GM19035 (cell line): ENCODE data around the gene FXYD1.
"Not testable (repeated sequence)": the region's sequence is repeated elsewhere in the genome, so short reads cannot be mapped to it uniquely, and the experiment has no call there.

Experiments
- ATAC-seq: cut with Tn5 transposase; IDR thresholded peaks from one replicate; pipeline ENCODE4 v1.9.1; 2021; ENCODE audit not compliant: unreplicated experiment

The FXYD1 gene

DNA sequence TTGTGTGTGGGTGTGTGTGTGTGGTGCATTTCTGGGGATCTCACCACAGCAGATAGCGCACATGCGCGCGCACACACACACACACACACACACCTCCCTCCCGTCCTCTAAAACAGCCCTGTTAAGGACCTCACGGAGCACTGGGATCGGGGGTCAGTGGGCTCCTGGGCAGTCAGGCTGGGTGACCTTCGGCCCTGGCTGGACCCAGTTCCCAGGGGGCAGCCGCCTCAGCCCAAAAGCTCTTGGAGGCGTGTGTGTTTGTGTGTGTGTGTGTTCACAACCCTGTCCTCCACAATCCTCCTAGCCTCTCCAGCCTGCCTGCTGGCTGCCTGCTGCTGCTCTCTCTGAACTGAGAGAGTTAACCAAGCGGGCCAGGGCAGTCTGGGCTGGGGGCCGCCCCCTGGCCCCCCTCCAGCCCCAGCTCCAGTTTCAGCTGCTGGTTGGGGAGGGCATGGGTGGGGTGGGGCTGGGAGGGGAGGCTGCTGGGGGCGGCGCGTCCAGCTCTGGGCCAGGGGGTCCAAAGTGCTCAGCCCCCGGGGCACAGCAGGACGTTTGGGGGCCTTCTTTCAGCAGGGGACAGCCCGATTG lies at the start of gene FXYD1:
Gene FXYD1, plus strand, starts transcription at position 520 of the 588 bp plus-strand sequence. CDS start 1,256 bp downstream, outside the sequence.
- ATAC-seq, result no peak

DNA sequence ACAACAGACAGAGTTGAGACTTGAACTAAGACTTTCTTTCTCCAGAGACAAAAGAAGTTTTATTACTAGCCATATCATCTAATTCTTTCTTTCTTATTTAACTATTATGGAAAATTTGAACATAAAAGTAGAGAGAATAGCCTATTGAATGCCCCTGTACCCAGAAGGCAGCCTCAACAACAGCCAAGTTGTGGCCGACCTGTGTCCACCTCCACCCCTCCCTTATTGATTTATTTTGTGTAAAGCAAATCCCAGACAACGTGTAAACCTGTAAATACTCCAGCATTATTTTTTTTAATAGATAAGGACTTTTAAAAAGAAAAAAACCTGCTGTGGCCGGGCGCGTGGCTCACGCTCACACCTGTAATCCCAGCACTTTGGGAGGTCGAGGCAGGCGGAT lies 49.1 kb upstream of the FXYD1 start:
- no peak for ATAC-seq

DNA sequence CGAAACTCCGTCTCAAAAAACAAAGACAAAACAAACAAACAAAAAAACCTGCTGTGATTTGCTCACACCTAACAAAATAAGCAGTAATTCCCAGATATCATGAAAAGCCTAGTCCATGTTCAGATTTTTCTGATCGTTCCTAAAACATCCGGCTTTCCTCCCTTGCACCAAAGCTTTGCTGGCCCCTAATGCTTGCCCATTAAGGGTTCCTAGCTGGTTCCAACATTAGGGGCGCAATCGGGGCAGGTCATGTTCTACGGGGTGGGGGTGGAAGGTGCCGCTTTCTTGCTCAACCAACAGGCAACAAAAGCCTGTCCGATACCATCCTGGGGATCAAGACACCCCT lies 48.5 kb upstream of the FXYD1 start:
- no peak for ATAC-seq

DNA sequence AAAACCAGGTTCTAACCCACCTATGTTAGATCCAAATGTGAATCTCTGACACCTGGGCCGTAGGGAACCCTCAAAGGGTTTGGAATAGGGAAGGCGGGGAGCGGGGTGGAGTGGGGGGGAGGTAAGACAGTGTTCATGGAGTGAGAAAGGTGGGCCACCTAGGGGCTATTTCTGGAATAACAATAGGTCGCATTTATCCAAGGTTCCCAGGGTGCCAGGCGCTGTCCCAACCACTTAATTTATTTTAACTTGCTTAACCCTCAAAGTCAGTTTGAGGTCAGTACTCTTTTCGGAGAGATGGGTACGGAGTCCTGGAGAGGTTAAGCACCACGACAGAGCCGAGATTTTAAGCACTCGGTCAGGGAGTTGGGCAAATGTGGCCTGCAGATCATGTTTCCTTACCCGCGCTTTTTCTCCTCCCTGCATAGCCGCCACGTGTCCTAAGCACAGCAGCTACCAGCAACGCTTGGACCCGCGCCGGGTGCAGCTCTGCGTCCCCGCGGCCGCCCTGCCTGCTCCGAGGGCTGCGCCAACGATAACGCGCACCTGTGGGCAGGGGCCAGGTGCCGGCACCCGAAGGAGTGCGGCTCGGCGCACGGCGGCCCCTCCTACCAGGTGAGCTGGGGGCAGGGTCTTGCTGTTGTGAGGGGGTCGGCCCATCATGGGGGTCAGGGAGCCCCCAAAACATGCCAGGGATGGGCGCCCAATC lies 48.0 kb upstream of the FXYD1 start:
- ATAC-seq, result no peak

DNA sequence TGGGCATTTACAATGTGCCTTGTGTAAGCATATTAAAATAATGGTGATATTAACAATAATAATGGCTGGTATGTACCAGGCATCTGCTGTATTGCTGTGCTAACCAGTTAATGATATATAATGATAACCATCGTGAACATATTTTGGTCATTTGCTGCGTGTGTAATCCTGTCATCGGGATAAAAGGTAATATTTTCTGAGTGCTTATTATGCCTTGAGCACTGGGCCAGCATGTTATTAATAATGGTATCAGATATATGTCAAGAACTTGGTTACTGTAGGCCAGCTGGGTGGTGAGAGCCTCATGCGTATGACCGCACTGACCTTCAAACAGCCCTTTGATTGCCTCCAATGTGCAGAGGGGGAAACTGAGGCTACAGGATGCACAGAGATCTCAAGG lies 45.2 kb upstream of the FXYD1 start:
- no peak for ATAC-seq

DNA sequence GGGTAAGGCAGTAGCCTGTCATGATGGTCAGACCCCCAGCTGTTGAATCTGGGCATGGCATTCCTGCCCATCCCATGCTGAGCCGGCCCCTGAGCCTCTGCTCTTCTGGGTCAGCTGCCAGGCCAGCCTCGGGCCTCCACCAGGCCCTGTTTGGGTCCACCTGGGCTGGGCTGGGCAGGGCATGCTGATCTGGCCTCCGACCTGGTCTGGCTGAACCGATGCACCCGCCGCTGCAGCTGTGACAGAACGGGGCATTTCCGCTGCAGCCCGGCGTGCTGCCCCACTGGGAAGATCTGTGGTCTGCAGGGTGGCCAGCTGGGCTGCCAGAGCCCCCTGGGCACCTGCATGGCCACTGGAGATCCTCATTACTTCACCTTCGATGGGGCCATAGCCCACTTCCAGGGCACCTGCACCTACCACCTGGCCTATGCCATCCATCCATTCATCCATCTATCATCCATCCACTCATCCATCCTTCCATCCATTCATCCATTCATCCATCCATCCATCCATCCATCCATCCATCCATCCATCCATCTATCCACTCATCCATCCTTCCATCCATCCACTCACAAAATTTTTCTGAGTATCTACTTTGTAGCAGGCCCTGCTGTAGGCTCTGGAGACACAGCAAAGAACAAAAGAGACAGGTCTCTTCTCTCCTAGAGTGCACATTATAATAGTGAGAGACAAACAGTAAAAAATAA lies 44.5 kb upstream of the FXYD1 start:
- ATAC-seq, result no peak

DNA sequence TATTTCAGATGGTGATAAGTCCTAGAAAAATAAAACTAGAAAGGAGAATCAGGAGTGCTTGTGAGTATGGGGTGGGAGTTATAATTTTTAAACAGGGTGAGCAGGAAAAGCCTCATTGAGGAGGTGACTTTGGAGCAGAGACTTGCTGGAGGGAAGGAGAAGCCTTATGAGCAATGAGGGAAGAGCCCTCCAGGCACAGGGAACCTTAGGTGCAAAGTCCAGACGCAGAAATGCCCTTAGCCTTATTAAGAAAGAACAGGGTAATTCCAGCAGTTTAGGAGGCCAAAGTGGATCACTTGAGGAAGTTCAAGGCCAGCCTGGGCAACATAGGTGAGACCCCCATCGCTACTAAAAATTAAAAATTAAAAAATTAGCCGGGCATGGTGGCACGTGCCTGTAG lies 44.0 kb upstream of the FXYD1 start:
- no peak for ATAC-seq

DNA sequence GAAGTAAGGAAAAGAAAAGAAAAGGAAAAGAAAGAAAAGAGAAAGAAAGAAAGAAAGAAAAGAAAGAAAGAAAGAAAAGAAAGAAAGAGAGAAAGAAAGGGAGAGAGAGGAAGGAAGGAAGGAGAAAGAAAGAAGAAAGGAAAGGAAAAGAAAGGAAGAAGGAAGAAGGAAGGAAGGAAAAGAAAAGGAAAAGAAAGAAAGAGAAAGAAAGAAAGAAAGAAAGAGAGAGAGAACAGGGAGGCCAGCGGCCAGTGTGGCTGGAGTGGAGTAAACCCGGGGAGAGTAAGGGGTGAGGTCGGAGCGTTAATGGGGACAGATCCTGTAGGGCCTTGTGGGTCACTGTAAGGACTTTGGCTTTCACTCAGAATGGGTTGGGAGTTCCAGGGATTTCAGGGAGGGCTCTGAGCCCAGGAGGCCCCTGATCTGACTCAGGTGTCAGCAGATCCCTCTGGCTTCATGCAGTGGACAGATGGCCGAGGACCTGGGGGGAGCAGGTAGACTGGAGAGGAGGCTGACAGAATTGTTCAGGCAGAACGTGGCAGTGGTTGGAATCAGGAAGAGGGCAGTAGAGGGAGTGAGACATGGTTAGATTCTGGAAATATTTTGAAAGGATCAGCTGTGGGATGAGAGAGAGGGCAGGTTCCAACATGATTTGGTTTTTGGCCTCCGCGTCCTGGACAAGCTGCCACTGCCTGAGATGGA lies 42.8 kb upstream of the FXYD1 start:
- no peak for ATAC-seq

DNA sequence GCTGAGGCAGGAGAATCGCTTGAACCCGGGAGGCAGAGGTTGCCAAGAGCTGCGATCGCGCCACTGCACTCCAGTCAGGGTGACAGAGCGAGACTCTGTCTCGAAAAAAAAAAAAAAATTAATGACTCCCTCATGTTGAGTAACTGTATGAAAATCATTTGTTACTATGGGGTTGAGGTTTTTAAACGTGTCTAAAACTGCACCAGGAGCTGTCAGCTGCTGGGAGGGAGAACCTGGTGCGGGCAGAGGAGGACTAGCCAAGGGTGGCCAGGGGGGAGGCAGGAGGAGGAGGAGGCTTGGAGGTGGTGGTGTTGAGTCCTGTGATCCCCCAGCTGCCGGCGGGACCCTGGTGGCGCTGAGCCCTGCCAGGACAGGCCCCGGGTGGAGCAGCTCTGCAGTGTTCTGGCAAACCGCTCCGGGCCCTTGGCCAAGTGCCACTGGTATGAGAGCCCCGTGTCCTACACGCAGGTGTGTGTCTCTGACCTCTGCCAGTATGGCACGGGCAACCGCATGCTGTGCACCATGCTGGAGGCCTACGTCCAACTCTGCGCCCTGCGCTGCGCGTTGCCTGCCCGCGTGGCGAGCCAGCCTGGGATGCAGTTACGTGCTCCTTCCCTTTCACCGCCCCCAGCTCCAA lies 40.1 kb upstream of the FXYD1 start:
- no peak for ATAC-seq

DNA sequence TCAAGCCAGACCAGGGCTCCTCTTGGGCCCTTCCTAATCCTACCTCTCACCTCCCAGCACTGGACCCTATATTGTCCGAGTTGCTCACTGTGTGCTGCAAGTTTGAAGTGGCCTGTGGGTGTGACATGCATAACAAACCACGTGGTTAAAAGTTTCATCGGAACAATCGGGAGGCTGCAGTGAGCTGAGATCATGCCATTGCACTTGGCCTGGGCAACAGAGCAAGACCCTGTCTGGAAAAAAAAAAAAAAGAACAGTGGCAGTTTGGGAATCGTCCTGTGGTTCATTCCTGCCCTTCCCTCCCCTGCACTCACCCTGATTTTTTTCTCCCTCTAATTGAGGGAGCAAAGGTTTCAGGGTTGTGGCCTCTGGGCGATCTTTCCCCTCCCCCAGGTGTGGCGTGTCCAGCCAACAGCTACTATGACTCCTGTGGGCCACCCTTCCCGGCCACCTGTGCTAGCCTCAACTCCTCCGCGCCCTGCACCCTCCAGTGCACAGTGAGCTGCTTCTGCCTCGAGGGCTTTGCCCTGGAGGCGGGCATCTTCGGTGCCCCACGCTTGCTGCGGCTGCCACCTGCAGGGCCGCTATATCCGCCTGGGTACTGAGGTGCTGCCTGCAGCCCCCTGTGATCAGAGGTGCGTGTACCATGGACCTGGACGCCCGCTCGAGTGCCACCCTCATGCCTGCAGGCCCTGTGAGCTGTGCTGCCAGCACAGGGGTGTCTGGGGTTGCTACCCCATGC lies 39.3 kb upstream of the FXYD1 start:
- no peak for ATAC-seq

DNA sequence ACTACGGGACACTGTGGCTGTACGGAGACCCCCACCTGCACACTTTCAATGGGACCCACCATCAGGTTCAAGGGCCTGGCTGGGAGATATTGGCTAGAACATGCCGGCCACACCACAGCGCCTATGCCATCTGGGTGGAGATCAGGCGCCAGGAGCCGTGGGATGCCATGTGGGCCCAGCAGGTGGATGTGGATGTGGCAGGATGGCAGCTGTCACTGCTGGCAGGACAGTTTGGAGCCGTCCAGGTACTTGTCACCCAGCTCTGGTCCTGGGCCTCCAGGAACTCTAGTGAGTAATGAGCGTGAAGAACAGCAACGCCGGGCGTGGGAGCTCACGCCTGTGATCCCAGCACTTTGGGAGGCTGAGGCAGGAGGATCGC lies 38.7 kb upstream of the FXYD1 start:
- no peak for ATAC-seq

DNA sequence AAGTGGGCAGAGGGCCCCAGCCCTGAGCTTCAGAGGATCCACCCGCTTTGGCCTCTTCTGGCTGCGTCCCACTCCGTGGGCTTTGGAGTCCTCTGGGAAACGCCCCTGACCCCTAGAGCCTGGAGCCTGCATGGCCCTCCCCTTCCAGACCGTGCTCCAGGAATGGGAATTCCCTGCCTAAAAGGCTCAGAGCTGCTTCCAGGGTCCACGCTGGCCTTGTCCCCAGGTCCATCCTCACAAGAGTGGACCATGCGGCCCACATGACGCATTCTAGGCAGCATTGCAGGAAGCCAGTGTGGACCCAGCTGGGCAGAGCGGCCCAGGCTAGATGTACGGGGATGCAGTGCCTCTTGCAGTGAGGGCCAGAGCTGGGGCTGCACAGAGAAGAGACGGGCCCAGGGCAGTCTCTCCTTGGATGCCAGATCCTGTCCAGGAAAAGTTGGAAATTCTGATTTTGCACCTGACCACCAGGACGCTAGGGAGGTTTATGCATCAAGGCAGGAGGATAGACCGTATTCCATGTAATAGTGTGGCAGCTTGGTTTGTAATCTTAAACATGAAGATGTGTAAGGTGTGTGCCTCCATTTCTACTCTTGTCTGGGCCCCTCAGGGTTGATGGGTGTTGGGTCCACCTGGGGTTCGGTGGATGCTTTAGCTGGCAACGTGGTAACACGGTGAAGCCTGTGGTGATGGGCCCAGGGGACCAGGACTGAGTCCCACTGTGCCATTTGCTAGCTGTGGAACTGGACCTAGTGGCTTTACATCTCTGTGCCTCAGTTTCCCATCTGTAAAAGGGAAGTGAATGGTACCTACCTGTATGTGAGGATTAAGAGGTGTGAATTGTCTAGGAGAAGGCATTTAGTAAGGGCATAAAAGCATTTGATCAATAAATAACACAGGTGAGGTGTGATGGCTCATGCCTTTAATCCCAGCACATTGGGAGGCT lies 37.8 kb upstream of the FXYD1 start:
- ATAC-seq, result no peak

DNA sequence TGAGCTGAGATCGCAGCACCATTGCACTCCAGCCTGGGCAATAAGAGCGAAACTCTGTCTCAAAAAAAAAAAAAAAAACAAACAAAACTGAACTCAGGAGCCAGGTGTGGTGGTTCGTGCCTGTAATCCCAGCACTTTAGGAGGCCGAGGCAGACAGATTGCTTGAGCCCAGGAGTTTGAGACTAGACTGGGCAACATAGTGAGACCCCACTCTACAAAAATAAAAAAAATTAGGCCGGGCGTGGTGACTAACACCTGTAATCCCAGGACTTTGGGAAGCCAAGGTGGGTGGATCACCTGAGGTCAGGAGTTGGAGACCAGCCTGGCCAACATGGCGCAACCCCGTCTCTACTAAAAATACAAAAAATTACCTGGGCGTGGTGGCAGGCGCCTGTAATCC lies 36.7 kb upstream of the FXYD1 start:
- not testable (repeated sequence) for ATAC-seq

DNA sequence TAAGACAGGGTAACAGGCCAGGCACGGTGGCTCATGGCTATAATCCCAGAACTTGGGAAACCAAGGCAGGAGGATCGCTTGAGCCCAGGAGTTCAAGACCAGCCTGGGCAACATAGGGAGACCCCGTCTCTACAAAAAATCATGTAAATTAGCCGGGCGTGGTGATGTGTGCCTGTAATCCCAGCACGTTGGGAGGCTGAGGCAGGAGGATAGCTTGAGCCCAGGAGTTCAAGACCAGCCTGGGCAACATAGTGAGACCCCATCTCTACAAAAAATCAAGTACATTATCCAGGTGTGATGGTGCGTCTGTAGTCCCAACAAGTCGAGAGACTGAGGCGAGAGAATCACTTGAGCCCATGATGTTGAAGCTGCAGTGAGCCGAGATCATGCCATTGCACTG lies 35.0 kb upstream of the FXYD1 start:
- ATAC-seq, result not testable (repeated sequence)

DNA sequence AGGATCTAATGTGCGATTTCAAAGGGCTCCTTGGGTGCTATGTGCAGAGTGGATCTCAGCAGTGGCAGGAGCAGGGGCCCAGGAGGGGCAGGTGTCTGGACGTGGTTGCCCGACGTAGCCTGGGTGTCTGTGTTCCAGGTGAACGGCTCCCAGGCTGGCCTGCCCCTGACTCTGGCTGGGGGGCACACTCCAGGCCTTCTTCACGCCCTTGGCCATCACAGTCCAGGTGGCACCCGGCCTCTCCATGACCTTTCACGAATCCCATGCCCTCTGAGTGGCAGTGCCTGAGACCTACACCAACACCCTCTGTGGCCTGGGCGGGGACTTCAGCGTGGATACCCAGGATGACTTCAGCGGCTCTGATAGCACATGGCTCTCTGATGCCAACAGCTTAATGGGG lies 34.3 kb upstream of the FXYD1 start:
- no peak for ATAC-seq

DNA sequence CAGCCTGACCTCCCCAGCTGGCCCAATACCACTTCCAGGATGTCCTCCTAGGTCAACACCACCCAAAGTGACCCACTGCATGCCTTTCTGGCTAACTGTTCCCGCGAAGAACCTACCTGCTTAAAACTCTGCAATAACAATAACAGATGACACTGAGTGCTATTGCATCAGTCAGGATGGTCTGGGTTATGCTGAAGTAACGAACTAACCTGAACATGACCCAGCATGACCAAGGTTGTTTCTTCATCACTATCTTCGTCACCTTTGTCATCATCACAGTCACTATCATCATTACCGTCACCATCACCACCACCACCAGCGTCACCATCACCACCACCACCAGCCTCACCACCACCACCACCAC lies 33.6 kb upstream of the FXYD1 start:
- ATAC-seq, result no peak

DNA sequence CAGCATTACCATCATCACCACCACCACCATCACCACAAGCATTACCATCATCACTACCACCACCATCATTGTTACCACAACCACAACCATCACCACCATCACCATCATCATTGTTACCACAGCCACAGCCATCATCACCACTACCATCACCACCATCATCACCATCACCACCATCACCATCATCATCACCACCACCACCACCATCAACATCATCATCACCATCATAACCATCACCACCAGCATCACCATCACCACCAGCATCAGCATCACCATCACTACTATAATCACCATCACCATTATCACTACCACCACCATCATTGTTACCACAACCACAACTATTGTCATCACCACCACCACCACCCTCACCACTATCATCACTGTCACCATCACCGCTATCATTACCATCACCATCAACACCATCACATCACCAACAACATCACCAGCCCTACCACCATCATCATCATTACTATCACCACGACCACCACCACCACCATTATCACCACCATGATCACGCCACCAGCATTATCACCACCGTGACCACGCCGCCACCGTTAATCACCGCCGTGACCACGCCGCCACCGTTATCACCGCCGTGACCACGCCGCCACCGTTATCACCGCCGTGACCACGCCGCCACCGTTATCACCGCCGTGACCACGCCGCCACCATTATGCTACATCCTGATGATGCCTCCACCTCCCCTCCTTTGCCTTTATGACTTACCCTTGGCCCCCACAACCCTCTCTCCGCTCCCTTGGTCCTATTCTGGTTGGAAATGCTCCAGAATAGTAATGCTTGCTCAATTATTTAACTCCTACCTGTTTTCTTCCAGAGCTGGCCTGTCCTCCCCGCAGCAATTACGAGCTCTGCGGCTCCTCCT lies 33.0 kb upstream of the FXYD1 start:
- no peak for ATAC-seq

DNA sequence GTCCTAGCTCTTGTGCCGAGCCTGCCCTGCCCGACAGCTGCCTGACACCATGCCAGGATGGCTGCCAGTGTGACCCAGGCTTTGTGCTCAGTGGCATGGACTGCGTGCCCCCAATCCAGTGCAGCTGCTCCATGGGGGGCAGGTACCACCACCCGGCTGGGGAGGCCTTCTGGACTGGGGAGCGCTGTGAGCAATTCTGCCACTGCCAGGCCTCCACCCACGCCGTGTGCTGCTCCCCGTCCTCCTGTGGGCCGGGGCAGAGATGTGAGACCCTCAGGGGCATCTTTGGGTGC lies 32.4 kb upstream of the FXYD1 start:
- no peak for ATAC-seq
